GM10266 (cell line): ENCODE measurements around the gene RNF112.
"Not testable (repeated sequence)": the region's sequence is repeated elsewhere in the genome, so short reads cannot be mapped to it uniquely, and the experiment has no call there.

ENCODE experiments used
- DNase-seq: peaks from one replicate; pipeline ENCODE4 v3.0.0; 2012; ENCODE audit errors: extremely low spot score
- CTCF ChIP-seq: IDR thresholded peaks from 2 replicates; pipeline ENCODE4 v1.5.1; 2012; ENCODE audit warnings: mild to moderate bottlenecking, low read depth; ENCODE audit not compliant: control insufficient read depth, insufficient read depth; ENCODE audit errors: missing control alignments

The RNF112 gene

DNA sequence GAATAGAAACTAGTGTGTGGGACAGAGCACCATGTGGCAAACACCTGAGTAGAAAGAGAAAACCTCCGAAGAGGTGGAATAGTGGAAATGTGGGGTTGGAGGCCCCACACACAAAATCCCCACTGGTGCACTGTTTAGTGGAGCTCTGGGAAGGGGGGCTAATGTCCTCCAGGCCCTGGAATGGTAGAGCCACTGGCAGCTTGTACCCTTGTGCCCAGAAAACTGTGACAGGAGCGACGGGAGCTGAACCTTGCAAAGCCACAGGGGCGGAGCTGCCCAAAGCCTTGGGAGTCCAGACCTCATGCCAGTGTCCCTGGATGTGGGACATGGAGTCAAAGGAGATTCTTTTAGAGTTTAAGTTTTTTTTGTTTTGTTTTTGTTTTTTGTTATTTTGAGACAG lies 50.6 kb downstream of the RNF112 start:
- no peak for DNase-seq
- TF ChIP-seq CTCF: no peak

GRCh38 chr17:19462456-19463035 lies 51.5 kb downstream of the RNF112 start:
- DNase-seq: not testable (repeated sequence)

DNA sequence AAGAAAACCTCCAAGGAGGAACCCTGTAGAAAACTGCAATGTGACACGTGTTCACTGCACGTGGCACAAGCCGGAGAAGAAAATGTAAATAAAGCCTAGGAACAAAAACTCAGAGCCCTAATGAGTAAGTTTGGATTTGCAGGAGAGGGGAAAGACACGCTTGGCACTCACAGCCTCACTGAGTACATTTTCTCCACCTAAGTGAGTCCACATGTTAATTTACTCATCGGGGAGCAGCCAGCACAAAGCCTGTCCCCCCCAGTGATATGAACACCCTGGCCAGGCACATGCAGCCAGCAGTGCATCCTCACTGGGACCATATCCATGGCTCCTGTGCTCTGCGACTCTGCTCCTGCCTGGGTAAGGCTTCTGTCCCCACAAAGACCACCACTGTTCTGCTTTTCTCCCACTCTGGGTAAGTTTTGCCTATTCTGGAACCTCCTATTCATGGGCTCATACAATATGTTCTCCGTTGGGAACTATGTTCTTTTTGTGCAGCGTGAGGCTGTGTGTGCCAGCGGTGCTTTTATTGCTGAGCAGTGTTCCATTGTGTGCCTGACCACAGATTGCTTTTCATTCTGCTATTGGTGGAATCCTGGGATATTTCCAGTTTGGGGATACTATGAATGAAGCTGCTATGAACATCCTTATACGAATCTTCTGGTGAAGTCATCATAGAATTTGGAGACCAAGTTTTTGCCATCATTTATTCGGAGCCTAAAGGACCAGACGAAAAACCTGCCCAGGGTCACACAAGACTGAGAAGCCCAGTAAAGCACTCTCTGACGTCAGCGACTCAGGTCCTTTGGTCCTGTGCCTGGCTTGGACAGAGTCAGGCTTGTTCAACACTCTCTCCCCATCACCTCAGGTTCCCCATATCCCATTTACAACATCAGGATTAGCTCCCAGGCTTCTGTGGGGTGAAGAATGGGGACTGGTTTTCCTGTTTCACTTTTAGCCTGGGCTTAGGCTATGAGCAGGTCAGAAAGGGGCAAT lies 53.3 kb downstream of the RNF112 start:
- TF ChIP-seq CTCF: no peak
- DNase-seq: no peak
